ENCODE data around the gene KIRREL3. TPM values are rescaled to one million over a fixed set of nuclear protein-coding genes. Genes with fewer than 3 reads are reported as not detected.

KIRREL3 gene
- total and polyA plus RNA-seq, 2 of the 4 experiments (the other 2 are of a cell fraction), result 10.9 to 15.9 TPM

DNA sequence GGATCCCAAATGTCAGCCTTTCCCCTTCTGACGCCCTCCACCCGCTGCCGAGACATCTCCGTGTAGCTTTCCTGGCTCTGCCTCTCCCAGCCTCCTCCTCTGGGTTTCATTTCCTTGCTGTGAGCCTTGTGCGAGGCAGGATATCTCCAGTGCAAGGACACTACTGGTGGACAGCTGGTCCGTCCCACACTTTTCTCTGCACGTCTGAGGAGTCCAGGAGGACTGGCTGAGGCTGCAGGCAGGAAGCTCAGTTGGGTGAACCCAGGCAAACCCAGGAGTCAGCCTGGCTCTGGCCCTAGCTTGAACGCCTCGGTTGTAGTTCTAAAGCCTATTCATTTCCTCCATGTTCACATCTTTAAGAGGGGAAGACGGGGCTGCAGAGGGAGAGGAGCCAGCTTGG, 499.6 kb downstream of the KIRREL3 start:
- Histone ChIP-seq H3K79me1 (ENCODE audit: low read depth in 1 of 2, low read length in 2 of 2) (no peaks in the 10 kb centered on the region), H2BK15ac (ENCODE audit: low read depth, low read length) (no peak overlapping the region), H3K36me3 (ENCODE audit: control insufficient read depth, insufficient read depth, low read length) (no peaks in the 10 kb centered on the region), H2AK9ac (replicated peaks; ENCODE audit: low read depth, low read length, poor library complexity) (no peak overlapping the region), H3K18ac (ENCODE audit: low read depth, low read length) (no peak overlapping the region), H3K27ac (ENCODE audit: insufficient read depth, low read length) (no peak overlapping the region), H2AK5ac (ENCODE audit: low read depth, low read length) (no peak overlapping the region), H3K9ac (ENCODE audit: low read depth, low read length) (no peak overlapping the region), H3K4me1 (ENCODE audit: control insufficient read depth, insufficient read depth, low read length) (no peaks in the 10 kb centered on the region), H2BK5ac (ENCODE audit: low read depth, low read length, poor library complexity, severe bottlenecking) (no peak overlapping the region), H3K23ac (ENCODE audit: low read depth, low read length) (no peak overlapping the region), H3K9me3 (ENCODE audit: control insufficient read depth, insufficient read depth, low read length) (no peaks in the 10 kb centered on the region), H3K4ac (ENCODE audit: low read depth, low read length) (no peak overlapping the region), H2BK120ac (ENCODE audit: low read depth, low read length) (no peak overlapping the region), H2BK20ac (ENCODE audit: low read depth, low read length) (no peak overlapping the region), H4K8ac (ENCODE audit: low read depth in 2 of 2, low read length in 2 of 2) (no peak overlapping the region), H3K27me3 (ENCODE audit: control insufficient read depth, insufficient read depth, low read length) (peaks cover 2% of the 10 kb centered on the region; the same call in 1 of the 2 replicates), H4K5ac (ENCODE audit: low read depth, low read length) (no peak overlapping the region), H4K91ac (ENCODE audit: insufficient read depth, low read depth, low read length) (no peak overlapping the region), H3K4me3 (ENCODE audit: insufficient read depth, low read depth, low read length) (no peak overlapping the region), H3K4me2 (ENCODE audit: low read depth, low read length) (no peak overlapping the region), H4K20me1 (ENCODE audit: insufficient read depth, low read length) (no peaks in the 10 kb centered on the region), H3K9me1 (ENCODE audit: insufficient read depth, low read length) (0 out of 2 replicates have a peak, but pooled peaks cover 2% of the 10 kb centered on the region), H2AFZ (replicated peaks; ENCODE audit: low read length, poor library complexity) (no peak overlapping the region), H3K14ac (replicated peaks; ENCODE audit: low read depth, low read length) (no peak overlapping the region), H3K56ac (ENCODE audit: extremely low read depth, insufficient read depth, low read length) (no peak overlapping the region)
- WGBS, 2 experiments (ENCODE audit: extremely low coverage in 2 of 2, insufficient read length in 1 of 2), result 77% methylated on average over 4 of the region's 10 CpGs; no CpG with 5 or more reads in 1 of the 2 experiments
- dilution Hi-C loops (cut with HindIII; ENCODE audit: low sequenced_read_pairs, unreplicated experiment) (no loop called here), intact Hi-C loops (cut with micrococcal nuclease) (no loop called here), in situ Hi-C loops (cut with MboI; ENCODE audit: low sequenced_read_pairs) (no loop called here)
- TF ChIP-seq RAD21 (IDR thresholded peaks at IDR 0.05; ENCODE audit: low read length), result no peak
- TF ChIP-seq RCOR1 (IDR thresholded peaks at IDR 0.05; ENCODE audit: insufficient replicate concordance, low read length), result no peak
- no peak for TF ChIP-seq NFE2L2 (IDR thresholded peaks at IDR 0.05; ENCODE audit: low read depth, low read length)
- TF ChIP-seq BHLHE40 (IDR thresholded peaks at IDR 0.05; ENCODE audit: low read depth, low read length), result no peak
- TF ChIP-seq MXI1 (IDR thresholded peaks at IDR 0.05; ENCODE audit: borderline replicate concordance, low read depth, low read length), result no peak
- TF ChIP-seq, protein P1, sequence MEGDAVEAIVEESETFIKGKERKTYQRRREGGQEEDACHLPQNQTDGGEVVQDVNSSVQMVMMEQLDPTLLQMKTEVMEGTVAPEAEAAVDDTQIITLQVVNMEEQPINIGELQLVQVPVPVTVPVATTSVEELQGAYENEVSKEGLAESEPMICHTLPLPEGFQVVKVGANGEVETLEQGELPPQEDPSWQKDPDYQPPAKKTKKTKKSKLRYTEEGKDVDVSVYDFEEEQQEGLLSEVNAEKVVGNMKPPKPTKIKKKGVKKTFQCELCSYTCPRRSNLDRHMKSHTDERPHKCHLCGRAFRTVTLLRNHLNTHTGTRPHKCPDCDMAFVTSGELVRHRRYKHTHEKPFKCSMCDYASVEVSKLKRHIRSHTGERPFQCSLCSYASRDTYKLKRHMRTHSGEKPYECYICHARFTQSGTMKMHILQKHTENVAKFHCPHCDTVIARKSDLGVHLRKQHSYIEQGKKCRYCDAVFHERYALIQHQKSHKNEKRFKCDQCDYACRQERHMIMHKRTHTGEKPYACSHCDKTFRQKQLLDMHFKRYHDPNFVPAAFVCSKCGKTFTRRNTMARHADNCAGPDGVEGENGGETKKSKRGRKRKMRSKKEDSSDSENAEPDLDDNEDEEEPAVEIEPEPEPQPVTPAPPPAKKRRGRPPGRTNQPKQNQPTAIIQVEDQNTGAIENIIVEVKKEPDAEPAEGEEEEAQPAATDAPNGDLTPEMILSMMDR (conservative IDR thresholded peaks at IDR 0.05; ENCODE audit: low read depth, low read length), result no peak
- TF ChIP-seq MAFK (IDR thresholded peaks at IDR 0.05; ENCODE audit: low read depth, low read length), result no peak
- TF ChIP-seq CEBPB (IDR thresholded peaks at IDR 0.05; ENCODE audit: low read depth, low read length), result no peak
- no peak for TF ChIP-seq MAZ (IDR thresholded peaks at IDR 0.05; ENCODE audit: borderline replicate concordance, low read depth, low read length)
- TF ChIP-seq, protein P2, sequence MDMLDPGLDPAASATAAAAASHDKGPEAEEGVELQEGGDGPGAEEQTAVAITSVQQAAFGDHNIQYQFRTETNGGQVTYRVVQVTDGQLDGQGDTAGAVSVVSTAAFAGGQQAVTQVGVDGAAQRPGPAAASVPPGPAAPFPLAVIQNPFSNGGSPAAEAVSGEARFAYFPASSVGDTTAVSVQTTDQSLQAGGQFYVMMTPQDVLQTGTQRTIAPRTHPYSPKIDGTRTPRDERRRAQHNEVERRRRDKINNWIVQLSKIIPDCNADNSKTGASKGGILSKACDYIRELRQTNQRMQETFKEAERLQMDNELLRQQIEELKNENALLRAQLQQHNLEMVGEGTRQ (IDR thresholded peaks at IDR 0.05; ENCODE audit: low read depth, low read length), result no peak
- TF ChIP-seq FOS (IDR thresholded peaks at IDR 0.05; ENCODE audit: low read depth, low read length), result no peak
- TF ChIP-seq RFX5 (IDR thresholded peaks at IDR 0.05; ENCODE audit: low read depth, low read length), result no peak
- no peak for TF ChIP-seq CHD1 (IDR thresholded peaks at IDR 0.05; ENCODE audit: low read depth, low read length)
- TF ChIP-seq SMC3 (IDR thresholded peaks at IDR 0.05; ENCODE audit: low read depth, low read length), result no peak
- TF ChIP-seq, protein P3, sequence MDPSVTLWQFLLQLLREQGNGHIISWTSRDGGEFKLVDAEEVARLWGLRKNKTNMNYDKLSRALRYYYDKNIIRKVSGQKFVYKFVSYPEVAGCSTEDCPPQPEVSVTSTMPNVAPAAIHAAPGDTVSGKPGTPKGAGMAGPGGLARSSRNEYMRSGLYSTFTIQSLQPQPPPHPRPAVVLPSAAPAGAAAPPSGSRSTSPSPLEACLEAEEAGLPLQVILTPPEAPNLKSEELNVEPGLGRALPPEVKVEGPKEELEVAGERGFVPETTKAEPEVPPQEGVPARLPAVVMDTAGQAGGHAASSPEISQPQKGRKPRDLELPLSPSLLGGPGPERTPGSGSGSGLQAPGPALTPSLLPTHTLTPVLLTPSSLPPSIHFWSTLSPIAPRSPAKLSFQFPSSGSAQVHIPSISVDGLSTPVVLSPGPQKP (IDR thresholded peaks at IDR 0.05; ENCODE audit: borderline replicate concordance, low read depth, low read length), result no peak
- TF ChIP-seq POLR2A (IDR thresholded peaks at IDR 0.05; ENCODE audit: low read depth, low read length), result no peak
- no TSS peak for BruUV-seq (replicated peaks)
- ChIA-PET CTCF (no interaction called here), POLR2A (ENCODE audit: unreplicated experiment) (no interaction called here)
- no peak for ATAC-seq (ENCODE audit: low read depth)
- DNase-seq, result no peak

All from IMR-90 (cell line).